Body of pancreas (tissue), 4 donors: ENCODE measurements around the gene L1CAM. TPM values are rescaled to one million over a fixed set of nuclear protein-coding genes. Genes with fewer than 3 reads are reported as not detected.

ENCODE experiments used
- ATAC-seq: fragments of 150-250 bp; one replicate; pipeline ENCODE4 v1.9.1; 2016
- DNase-seq, 4 donors: peaks; one replicate each; pipeline ENCODE4 v3.0.0-alpha.2; 2019
- H3K27ac ChIP-seq, 4 donors: fragments of 200-600 bp; sonication (generic); 1 replicate in 3 of 4; 2 replicates in 1 of 4; pipeline versions ENCODE4 v1.5.1 to v1.6.1; 2016 to 2019; ENCODE audit warnings: mild to moderate bottlenecking in 1 of 4, mixed read lengths in 1 of 4, moderate library complexity in 1 of 4
- H3K27me3 ChIP-seq, 2 donors: fragments of 200-600 bp; sonication (generic); one replicate each; pipeline ENCODE4 v1.6.0; 2016; ENCODE audit warnings: mild to moderate bottlenecking in 1 of 2
- H3K36me3 ChIP-seq, 2 donors: fragments of 200-600 bp; sonication (generic); replicated peaks in 1 of 2; 2 replicates each; pipeline ENCODE4 v1.5.1; 2016; ENCODE audit warnings: low read depth in 2 of 2; ENCODE audit not compliant: insufficient read depth in 1 of 2
- H3K4me1 ChIP-seq: fragments of 200-600 bp; sonication (generic); one replicate; pipeline ENCODE4 v1.6.0; 2016
- H3K4me3 ChIP-seq, 2 donors: fragments of 200-600 bp; sonication (generic); 1 replicate in 1 of 2; 2 replicates in 1 of 2; pipeline ENCODE4 v1.5.1; 2016 to 2019
- H3K9me3 ChIP-seq, 3 donors: fragments of 200-600 bp; sonication (generic); 1 replicate in 2 of 3; 2 replicates in 1 of 3; pipeline ENCODE4 v1.5.1; 2016
- POLR2A ChIP-seq, 3 donors: fragments of 450-650 bp; IDR thresholded peaks; one replicate each; pipeline ENCODE4 v1.6.1; 2016; ENCODE audit warnings: antibody characterized with exemption in 3 of 3, mild to moderate bottlenecking in 2 of 3
- WGBS, 2 donors: methylation state at CpG; one replicate each; pipeline ENCODE4 v1.1.5; 2017; 5-methylcytosine and 5-hydroxymethylcytosine counted together
- intact Hi-C: fragments of 100-400 bp; cut with DNase I; formaldehyde crosslinking; loops from one replicate; pipeline ENCODE4 v1.15.1; 2023
- total RNA-seq, 2 donors: library from RNA; depleted of rRNA; stranded (reverse); fragments of >200 nt; gene quantifications; one replicate each; pipeline ENCODE4 v1.1.0, GENCODE V29; 2016
- TF ChIP-seq, protein P1 (sequence below), 7 experiments: fragments of 450-650 bp in 4 of 7; fragments of 200-600 bp in 3 of 7; sonication (generic) in 3 of 7; IDR thresholded peaks; one replicate each; pipeline ENCODE4 v1.5.1; 2016 to 2019; ENCODE audit warnings: antibody characterized with exemption in 7 of 7

The L1CAM gene
- total RNA-seq, 2 donors from 2014 or later: 1.8 to 7.9 TPM

DNA sequence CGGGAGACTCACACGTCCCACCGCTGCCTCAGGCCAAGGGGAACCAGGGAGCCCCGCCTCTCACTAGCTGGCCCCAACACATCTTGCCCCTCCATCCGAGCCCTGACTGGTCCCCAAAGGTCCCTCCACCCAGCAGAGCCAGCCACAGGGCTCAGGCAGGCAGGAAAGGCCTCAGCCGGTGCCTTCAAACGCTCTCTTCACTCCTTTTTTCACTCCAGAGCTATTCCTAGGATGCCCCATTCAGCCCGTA, 41.6 kb upstream of the L1CAM start:
- Histone ChIP-seq H3K36me3 (no peaks in the 10 kb centered on the region), H3K27ac (peak overlapping the region; percentile 76 to 96 (median 88)), H3K4me3 (peak overlapping the region in 1 of 2 donors; percentile 6), H3K4me1 (peaks cover 29% of the 10 kb centered on the region), H3K9me3 (no peaks in the 10 kb centered on the region), H3K27me3 (no peaks in the 10 kb centered on the region)
- DNase-seq (no peak), ATAC-seq (no peak)
- intact Hi-C loops: no loop called here
- TF ChIP-seq, protein P1, sequence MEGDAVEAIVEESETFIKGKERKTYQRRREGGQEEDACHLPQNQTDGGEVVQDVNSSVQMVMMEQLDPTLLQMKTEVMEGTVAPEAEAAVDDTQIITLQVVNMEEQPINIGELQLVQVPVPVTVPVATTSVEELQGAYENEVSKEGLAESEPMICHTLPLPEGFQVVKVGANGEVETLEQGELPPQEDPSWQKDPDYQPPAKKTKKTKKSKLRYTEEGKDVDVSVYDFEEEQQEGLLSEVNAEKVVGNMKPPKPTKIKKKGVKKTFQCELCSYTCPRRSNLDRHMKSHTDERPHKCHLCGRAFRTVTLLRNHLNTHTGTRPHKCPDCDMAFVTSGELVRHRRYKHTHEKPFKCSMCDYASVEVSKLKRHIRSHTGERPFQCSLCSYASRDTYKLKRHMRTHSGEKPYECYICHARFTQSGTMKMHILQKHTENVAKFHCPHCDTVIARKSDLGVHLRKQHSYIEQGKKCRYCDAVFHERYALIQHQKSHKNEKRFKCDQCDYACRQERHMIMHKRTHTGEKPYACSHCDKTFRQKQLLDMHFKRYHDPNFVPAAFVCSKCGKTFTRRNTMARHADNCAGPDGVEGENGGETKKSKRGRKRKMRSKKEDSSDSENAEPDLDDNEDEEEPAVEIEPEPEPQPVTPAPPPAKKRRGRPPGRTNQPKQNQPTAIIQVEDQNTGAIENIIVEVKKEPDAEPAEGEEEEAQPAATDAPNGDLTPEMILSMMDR (IDR thresholded peaks at IDR 0.05): no peak
- no peak for TF ChIP-seq POLR2A (IDR thresholded peaks at IDR 0.05)
- WGBS, 2 donors: 0 to 1% methylated on average over 1 to 8 of the region's 8 CpGs

DNA sequence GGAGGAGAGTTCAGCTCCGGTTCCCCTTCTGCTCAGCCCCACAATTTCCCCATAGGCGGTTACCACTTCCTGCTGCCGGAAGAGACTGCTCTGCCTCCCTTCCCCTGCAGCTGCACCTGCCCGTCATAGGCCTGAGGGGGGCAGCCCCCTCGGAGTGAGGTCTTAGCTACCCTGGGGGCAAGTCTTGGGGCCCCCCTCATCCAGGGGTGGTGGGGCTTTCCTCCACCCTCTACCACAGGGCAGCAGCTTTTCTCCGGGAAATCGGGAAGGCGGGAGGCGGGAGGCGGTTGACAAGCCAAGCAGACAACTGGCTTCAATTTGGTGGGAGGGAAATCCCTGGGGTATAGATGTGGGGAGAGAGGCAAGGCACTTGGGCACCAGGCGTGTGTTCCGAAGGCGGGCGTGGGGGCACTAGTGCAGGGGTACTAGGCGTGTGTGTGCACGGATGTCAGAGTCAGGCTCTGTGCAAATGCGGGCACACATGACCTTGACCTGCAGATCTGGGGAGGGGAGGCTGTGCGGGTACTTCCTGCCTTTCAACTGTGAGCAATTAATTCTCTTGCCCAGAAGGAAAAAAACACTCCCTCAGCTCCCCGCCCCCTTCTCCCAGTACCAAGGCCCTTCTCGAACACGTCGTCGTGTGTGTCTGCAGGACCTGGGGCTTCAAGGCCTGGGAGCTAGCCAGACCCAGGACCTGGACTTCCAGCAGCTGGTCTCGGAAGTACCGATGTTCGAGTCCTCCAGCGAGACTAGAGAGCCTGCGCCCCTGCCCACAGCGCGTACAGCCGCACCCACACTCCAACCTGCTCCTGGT, 41.1 kb upstream of the L1CAM start:
- ATAC-seq (no peak), DNase-seq (peak; percentile 26 to 62 (median 48))
- Histone ChIP-seq H3K27me3 (no peaks in the 10 kb centered on the region), H3K4me1 (peaks cover 29% of the 10 kb centered on the region), H3K4me3 (peak overlapping the region in 1 of 2 donors; percentile 6), H3K36me3 (no peaks in the 10 kb centered on the region), H3K9me3 (no peaks in the 10 kb centered on the region), H3K27ac (peak overlapping the region; percentile 76 to 96 (median 88))
- intact Hi-C loops: no loop called here
- 10 to 11% methylated on average over 13 to 22 of the region's 31 CpGs for WGBS, 2 donors
- TF ChIP-seq POLR2A (IDR thresholded peaks at IDR 0.05): no peak
- TF ChIP-seq, protein P1 (IDR thresholded peaks at IDR 0.05): no peak

DNA sequence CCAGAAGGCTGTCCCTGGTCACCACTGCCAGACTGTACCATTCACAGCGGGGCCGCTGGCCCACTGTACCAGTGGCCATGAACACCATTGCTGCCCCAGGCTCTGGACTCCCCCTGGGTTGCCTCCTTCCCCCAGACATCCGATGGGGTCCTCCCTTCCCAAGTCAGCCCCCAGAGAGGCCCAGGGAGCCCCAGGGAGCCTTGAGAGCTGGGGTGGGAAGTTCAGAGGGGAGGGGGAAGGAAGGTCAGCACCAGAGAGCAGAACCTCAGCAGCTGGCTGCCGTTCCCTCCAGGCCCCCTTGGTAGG, 40.5 kb upstream of the L1CAM start:
- WGBS, 2 donors: no CpG with 5 or more reads among the region's 4 CpGs
- DNase-seq (no peak), ATAC-seq (no peak)
- Histone ChIP-seq H3K36me3 (no peaks in the 10 kb centered on the region), H3K9me3 (no peaks in the 10 kb centered on the region), H3K4me3 (no peak overlapping the region), H3K27ac (peak overlapping the region in 3 of 4 donors; percentile 76 to 96 (median 95)), H3K4me1 (peaks cover 29% of the 10 kb centered on the region), H3K27me3 (no peaks in the 10 kb centered on the region)
- intact Hi-C loops: no loop called here
- no peak for TF ChIP-seq POLR2A (IDR thresholded peaks at IDR 0.05)
- TF ChIP-seq, protein P1 (IDR thresholded peaks at IDR 0.05): no peak

DNA sequence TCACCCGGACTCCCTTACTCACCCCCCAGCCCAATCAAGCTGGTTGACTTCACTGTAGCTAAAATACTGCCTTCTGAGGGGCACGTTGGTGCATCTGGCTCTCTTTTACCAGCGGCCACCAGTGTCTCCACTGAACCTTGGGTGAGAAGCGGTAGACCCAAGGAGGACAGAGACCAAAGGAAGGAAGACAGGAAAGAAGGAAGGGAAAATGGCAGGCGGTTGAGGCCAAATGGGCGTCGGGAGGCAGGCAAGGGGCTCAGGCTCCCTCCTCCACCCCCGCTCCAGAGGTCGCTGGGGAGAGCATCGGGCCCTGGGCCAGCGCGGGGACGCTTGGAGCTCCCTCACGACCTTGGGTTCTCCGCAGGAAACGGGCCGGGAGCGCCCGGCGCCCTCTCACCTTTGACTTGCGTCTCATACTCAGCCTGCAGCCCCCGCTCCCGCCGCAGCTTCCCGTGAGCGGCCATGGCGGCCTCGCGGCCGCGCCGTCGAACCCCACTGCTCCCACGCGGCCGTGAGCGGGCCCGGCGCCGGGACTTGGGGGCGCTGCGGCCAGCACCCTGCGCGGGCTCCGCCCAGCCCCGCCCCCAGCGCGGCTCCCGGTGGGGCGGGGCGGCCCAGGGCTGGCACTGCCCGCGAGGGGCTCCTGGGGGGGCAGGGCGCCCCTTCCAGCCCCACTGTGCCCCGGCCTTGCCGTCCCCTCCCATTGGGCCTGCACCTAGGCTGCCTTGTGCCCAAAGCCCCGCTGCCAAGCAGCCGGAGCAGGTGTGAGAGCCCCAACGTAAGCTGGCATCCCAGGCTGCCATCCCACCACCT, 40.0 kb upstream of the L1CAM start, which contains the start of gene ARHGAP4:
ARHGAP4 (minus strand) TSS at position 526 of the 813 bp plus-strand sequence; CDS start at position 464, 62 bp downstream.
- Histone ChIP-seq H3K27me3 (no peaks in the 10 kb centered on the region), H3K27ac (peak within 1 kb of the TSS; percentile 36 to 96 (median 86)), H3K4me1 (peaks cover 29% of the 10 kb centered on the region), H3K9me3 (no peaks in the 10 kb centered on the region), H3K36me3 (no peaks in the 10 kb centered on the region), H3K4me3 (no peak within 1 kb of the TSS)
- intact Hi-C loops: no loop called here
- WGBS, 2 donors: 24 to 56% methylated on average over 9 to 14 of the region's 59 CpGs
- DNase-seq (no peak), ATAC-seq (no peak)
- peak in 1 of 3 donors; percentile 13 for TF ChIP-seq POLR2A (IDR thresholded peaks at IDR 0.05)
- TF ChIP-seq, protein P1 (IDR thresholded peaks at IDR 0.05): no peak
